GM12878 (cell line): Measurements from ENCODE around the gene EPB41L2.

Experiments used
- EP300 ChIP-seq, 2 experiments: fragments of 150-350 bp in 1 of 2; IDR thresholded peaks; 2 replicates each; pipeline ENCODE4 v1.6.1; 2011 to 2012; ENCODE audit warnings: low read depth in 2 of 2, low read length in 2 of 2, borderline replicate concordance in 1 of 2, improper control_type of control experiment in 1 of 2, inconsistent platforms in 1 of 2; ENCODE audit not compliant: control insufficient read depth in 1 of 2
- GATAD2B ChIP-seq: fragments of 450-650 bp; conservative IDR thresholded peaks from 2 replicates; pipeline ENCODE4 v1.6.1; 2017; ENCODE audit warnings: low read depth, mild to moderate bottlenecking, moderate library complexity
- NFYB ChIP-seq: IDR thresholded peaks from 2 replicates; pipeline ENCODE4 v1.6.1; 2011; ENCODE audit warnings: low read depth, mild to moderate bottlenecking, low read length, improper control_type of control experiment, moderate library complexity; ENCODE audit not compliant: insufficient read depth
- NRF1 ChIP-seq: conservative IDR thresholded peaks from 2 replicates; pipeline ENCODE4 v1.6.1; 2011; ENCODE audit warnings: mild to moderate bottlenecking, low read depth, low read length, improper control_type of control experiment
- POLR2AphosphoS2 ChIP-seq: IDR thresholded peaks from 2 replicates; pipeline ENCODE4 v1.6.1; 2011; ENCODE audit warnings: low read depth, mild to moderate bottlenecking, low read length, improper control_type of control experiment, moderate library complexity
- ZNF274 ChIP-seq: IDR thresholded peaks from one replicate; pipeline ENCODE4 v1.8.0; 2011; ENCODE audit not compliant: insufficient read length, insufficient read depth
- TF ChIP-seq, protein P1 (sequence below): IDR thresholded peaks from 2 replicates; pipeline ENCODE4 v1.6.1; 2012; ENCODE audit warnings: mild to moderate bottlenecking, low read depth, low read length
- TF ChIP-seq, protein P2 (sequence below): IDR thresholded peaks from 2 replicates; pipeline ENCODE4 v1.6.1; 2012; ENCODE audit warnings: low read depth, low read length, improper control_type of control experiment
- TF ChIP-seq, protein P3 (sequence below), 3 experiments: IDR thresholded peaks in 2 of 3; conservative IDR thresholded peaks in 1 of 3; 2 replicates each; pipeline ENCODE4 v1.5.1; 2011; ENCODE audit warnings: low read depth in 3 of 3, low read length in 3 of 3, mild to moderate bottlenecking in 3 of 3, control low read depth in 2 of 3, moderate library complexity in 2 of 3, inconsistent platforms in 1 of 3, mixed read lengths in 1 of 3; ENCODE audit not compliant: control insufficient read depth in 2 of 3, insufficient read depth in 1 of 3; ENCODE audit errors: extremely low read depth in 1 of 3

DNA sequence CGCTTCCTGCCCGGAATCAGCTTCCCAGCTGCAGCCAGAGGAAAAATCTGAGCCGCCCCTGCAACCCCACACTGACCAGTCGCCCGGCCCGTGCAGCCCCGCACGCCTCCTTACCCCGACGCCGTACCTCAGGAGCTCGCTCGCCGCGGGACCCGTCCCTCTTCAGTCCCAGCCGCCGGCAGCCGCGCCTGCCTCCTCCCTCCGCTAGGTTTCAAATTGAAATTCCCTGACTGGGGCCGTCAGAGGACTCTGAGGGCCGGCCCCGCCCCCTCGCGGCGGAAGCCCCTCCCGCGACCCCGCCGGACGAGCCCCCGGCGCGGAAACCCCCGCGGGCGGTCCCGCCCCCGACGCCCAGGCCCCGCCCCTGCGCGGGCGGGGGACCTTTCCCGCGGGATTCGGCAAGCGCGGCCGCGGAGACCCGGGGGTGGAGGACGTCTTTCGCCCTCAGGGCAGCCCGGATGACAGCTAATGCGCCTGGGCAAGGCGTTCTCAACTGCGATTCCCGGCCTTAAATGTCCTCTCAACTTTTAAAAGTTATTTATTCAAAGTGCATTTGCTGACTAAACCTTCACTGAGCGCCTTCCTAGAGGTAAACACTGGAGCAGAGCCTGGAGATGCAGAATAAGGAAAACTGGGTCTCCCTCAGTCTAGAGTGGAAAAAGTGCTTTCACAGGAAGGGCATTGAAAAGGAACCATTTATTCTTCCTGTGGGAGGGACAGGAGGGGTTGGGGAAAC lies at the start of gene EPB41L2:
- TF ChIP-seq, protein P1, sequence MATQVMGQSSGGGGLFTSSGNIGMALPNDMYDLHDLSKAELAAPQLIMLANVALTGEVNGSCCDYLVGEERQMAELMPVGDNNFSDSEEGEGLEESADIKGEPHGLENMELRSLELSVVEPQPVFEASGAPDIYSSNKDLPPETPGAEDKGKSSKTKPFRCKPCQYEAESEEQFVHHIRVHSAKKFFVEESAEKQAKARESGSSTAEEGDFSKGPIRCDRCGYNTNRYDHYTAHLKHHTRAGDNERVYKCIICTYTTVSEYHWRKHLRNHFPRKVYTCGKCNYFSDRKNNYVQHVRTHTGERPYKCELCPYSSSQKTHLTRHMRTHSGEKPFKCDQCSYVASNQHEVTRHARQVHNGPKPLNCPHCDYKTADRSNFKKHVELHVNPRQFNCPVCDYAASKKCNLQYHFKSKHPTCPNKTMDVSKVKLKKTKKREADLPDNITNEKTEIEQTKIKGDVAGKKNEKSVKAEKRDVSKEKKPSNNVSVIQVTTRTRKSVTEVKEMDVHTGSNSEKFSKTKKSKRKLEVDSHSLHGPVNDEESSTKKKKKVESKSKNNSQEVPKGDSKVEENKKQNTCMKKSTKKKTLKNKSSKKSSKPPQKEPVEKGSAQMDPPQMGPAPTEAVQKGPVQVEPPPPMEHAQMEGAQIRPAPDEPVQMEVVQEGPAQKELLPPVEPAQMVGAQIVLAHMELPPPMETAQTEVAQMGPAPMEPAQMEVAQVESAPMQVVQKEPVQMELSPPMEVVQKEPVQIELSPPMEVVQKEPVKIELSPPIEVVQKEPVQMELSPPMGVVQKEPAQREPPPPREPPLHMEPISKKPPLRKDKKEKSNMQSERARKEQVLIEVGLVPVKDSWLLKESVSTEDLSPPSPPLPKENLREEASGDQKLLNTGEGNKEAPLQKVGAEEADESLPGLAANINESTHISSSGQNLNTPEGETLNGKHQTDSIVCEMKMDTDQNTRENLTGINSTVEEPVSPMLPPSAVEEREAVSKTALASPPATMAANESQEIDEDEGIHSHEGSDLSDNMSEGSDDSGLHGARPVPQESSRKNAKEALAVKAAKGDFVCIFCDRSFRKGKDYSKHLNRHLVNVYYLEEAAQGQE: no peak
- TF ChIP-seq POLR2AphosphoS2 (no peak), NRF1 (no peak), GATAD2B (no peak), ZNF274 (no peak), NFYB (no peak), EP300 (IDR thresholded peaks at IDR 0.05; ENCODE audit: borderline replicate concordance in 1 of 2, control insufficient read depth in 1 of 2, low read depth in 2 of 2, low read length in 2 of 2) (no peak)
- TF ChIP-seq, protein P2, sequence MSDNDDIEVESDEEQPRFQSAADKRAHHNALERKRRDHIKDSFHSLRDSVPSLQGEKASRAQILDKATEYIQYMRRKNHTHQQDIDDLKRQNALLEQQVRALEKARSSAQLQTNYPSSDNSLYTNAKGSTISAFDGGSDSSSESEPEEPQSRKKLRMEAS: no peak; the same call in 1 of the 2 replicates
- TF ChIP-seq, protein P3, sequence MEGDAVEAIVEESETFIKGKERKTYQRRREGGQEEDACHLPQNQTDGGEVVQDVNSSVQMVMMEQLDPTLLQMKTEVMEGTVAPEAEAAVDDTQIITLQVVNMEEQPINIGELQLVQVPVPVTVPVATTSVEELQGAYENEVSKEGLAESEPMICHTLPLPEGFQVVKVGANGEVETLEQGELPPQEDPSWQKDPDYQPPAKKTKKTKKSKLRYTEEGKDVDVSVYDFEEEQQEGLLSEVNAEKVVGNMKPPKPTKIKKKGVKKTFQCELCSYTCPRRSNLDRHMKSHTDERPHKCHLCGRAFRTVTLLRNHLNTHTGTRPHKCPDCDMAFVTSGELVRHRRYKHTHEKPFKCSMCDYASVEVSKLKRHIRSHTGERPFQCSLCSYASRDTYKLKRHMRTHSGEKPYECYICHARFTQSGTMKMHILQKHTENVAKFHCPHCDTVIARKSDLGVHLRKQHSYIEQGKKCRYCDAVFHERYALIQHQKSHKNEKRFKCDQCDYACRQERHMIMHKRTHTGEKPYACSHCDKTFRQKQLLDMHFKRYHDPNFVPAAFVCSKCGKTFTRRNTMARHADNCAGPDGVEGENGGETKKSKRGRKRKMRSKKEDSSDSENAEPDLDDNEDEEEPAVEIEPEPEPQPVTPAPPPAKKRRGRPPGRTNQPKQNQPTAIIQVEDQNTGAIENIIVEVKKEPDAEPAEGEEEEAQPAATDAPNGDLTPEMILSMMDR (IDR thresholded peaks at IDR 0.05 in 2 of 3, conservative IDR thresholded peaks at IDR 0.05 in 1 of 3; ENCODE audit: control insufficient read depth in 2 of 3, extremely low read depth in 1 of 3, insufficient read depth in 1 of 3, low read depth in 3 of 3, low read length in 3 of 3): no peak
